ENCODE data around the gene DDX20. TPM values are rescaled to one million over a fixed set of nuclear protein-coding genes. Genes with fewer than 3 reads are reported as not detected.
"Not testable (repeated sequence)": the region's sequence is repeated elsewhere in the genome, so short reads cannot be mapped to it uniquely, and the experiment has no call there.

The DDX20 gene
- total RNA-seq, 2 experiments from 2014 or later: 14.1 to 17.9 TPM

DNA sequence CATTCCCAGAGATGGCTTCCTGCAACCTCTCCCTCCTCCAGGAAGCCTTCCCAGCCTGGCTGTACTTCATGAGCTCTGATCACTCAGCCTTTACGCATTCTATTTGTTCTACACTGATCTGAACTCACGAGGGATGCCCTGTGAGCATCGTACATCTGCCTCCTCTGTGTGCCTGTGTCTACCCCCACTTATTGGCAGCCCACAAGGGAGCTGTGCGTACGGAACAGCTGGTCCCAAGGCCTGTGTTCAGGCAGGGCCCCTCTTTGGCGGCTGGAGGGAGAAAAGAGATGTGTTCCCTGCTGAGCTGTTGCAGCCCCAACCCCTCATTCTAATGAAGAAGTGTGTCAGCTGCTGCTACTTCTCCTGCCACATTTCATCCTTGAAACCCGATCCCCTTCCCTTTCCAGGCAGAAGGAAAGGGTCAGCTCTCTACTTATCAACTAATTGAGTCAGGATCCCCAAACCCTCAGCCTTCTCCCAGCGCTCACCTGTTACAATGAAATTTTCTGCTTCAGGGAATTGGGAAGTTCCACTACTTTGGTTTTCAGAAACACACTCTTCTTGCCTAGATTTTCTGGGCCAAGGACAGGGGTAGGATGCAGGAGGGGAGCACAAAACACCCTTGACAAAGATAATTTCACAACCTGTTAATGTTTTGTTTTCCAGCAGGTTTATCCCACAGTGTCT lies 19.7 kb upstream of the DDX20 start:
- ATAC-seq (no peak), DNase-seq (no peak)
- peaks cover 26% of the 10 kb centered on the region for H3K4me1 Mint-ChIP-seq
- no peak overlapping the region for H3K4me3 Mint-ChIP-seq
- H3K9me3 Mint-ChIP-seq (ENCODE audit: low read depth): no peaks in the 10 kb centered on the region
- peaks cover 25% of the 10 kb centered on the region for H3K27me3 Mint-ChIP-seq
- H3K36me3 Mint-ChIP-seq: no peaks in the 10 kb centered on the region
- no peak overlapping the region for H3K27ac Mint-ChIP-seq
- CTCF ChIA-PET: interaction anchor here (0.7 to 6.4 kb wide), 7 partner anchors 11 to 254 kb away, joined by 3 to 50 read pairs (median 4); partner anchors contain the start of gene DDX20

DNA sequence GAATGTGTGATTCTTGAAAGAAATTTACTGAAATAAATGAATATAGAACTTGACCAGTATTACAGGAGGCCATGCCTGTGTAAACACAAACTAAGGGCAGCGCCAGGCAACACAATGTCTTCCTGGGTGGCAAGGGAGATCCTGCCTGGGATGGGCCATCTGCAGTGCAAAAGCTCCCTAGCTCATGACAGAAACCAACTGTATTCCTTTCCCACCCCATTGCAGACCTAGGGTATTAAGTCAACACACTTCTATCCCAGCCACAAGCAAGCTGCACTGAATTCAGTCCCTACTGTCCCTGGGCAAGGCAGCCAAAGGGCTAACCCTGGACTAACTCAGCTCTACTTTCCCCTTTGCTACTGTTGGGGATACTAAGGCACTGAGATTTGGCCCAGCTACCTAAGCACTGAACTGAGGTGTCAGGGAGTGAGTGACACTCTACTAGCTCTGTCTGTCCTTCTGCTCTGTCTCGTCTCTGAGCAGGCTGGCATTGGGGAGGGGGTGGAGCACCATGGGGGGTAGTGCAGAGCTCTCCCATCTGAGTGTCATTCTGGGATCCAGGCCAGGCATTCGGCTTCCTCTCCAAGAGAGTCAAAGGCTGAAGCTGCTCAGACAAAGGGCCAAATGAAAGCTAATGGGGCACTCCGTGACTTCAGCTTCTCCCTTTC lies 19.0 kb upstream of the DDX20 start:
- Mint-ChIP-seq H3K27me3 (peaks cover 32% of the 10 kb centered on the region), H3K4me1 (peaks cover 27% of the 10 kb centered on the region), H3K27ac (no peak overlapping the region), H3K9me3 (ENCODE audit: low read depth) (no peaks in the 10 kb centered on the region), H3K4me3 (no peak overlapping the region), H3K36me3 (no peaks in the 10 kb centered on the region)
- CTCF ChIA-PET: interaction anchor here (0.7 to 6.4 kb wide), 8 partner anchors 10 to 255 kb away, joined by 3 to 50 read pairs (median 4); no protein-coding TSS in a partner anchor
- DNase-seq (no peak), ATAC-seq (no peak)

DNA sequence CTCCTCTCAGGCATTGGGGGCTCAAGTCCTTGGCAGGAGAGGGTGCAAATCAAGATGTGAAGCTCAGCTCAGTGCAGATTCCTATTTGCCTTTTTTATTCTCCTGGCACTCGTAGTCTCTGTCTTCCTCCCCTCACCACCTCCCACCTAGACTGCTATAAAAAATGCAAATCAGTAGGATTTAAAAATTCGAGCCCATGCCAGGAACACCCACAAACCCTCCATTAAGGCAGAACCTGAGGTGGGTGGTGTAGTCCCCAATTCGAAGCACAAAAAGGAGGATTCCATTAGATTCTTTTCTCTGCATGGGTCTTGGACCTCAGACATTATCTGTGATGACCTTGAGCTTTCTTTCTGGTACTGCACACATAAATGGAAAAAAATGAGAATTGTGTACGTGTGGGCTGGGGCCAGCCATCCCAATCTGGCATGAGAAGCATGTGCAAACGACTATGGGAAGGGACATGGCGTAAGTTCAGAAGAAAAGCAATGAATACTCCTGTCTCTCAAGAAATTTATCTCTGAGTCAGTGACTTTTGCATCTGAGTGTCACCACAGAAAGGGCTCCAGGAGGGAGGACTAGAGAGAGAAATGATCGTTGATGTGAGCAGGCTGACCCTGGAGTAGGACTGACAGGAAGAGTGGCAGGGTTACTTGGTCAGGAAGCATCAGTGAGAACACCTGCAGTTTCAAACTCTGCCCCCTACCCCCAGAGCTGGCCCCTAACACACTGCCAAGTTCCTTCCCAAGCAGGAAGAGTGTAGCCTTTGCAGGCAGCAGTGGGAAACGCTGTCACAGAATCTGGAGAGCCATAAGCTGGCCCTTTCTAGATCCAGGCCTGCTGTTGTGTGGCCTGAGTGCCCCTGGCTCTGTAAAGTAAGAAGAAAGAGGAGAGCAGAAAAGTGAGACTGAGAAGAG lies 18.2 kb upstream of the DDX20 start:
- Mint-ChIP-seq H3K9me3 (ENCODE audit: low read depth) (no peaks in the 10 kb centered on the region), H3K4me1 (peaks cover 27% of the 10 kb centered on the region), H3K27ac (peak overlapping the region; percentile 16), H3K27me3 (peaks cover 40% of the 10 kb centered on the region), H3K4me3 (peak overlapping the region; percentile 82), H3K36me3 (no peaks in the 10 kb centered on the region)
- CTCF ChIA-PET: interaction anchor here (0.8 to 6.4 kb wide), 12 partner anchors 9 to 230 kb away, joined by 3 to 50 read pairs (median 6); no protein-coding TSS in a partner anchor
- DNase-seq (no peak), ATAC-seq (no peak)

DNA sequence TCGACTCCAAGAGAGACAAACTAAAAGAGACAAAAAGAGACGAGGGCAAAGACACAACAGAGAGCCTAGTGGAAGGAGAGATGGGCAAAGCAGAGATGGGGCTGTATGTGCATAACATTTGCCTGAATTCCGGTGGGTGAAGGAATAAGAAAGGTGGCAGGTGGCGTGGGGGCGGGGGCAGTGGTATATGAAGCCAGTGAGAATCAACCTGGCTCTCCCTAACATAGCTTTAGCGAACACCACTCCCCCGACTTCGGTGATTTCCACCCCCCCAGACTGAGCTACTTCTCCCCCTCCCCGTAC lies 17.6 kb upstream of the DDX20 start:
- peak overlapping the region; percentile 82 for H3K4me3 Mint-ChIP-seq
- ATAC-seq: no peak
- peaks cover 26% of the 10 kb centered on the region for H3K4me1 Mint-ChIP-seq
- peaks cover 43% of the 10 kb centered on the region for H3K27me3 Mint-ChIP-seq
- CTCF ChIA-PET: interaction anchor here (1.5 to 6.4 kb wide), 10 partner anchors 9 to 231 kb away, joined by 3 to 50 read pairs (median 10); no protein-coding TSS in a partner anchor
- no peak for DNase-seq
- no peaks in the 10 kb centered on the region for H3K36me3 Mint-ChIP-seq
- H3K9me3 Mint-ChIP-seq (ENCODE audit: low read depth): no peaks in the 10 kb centered on the region
- peak overlapping the region; percentile 16 for H3K27ac Mint-ChIP-seq

DNA sequence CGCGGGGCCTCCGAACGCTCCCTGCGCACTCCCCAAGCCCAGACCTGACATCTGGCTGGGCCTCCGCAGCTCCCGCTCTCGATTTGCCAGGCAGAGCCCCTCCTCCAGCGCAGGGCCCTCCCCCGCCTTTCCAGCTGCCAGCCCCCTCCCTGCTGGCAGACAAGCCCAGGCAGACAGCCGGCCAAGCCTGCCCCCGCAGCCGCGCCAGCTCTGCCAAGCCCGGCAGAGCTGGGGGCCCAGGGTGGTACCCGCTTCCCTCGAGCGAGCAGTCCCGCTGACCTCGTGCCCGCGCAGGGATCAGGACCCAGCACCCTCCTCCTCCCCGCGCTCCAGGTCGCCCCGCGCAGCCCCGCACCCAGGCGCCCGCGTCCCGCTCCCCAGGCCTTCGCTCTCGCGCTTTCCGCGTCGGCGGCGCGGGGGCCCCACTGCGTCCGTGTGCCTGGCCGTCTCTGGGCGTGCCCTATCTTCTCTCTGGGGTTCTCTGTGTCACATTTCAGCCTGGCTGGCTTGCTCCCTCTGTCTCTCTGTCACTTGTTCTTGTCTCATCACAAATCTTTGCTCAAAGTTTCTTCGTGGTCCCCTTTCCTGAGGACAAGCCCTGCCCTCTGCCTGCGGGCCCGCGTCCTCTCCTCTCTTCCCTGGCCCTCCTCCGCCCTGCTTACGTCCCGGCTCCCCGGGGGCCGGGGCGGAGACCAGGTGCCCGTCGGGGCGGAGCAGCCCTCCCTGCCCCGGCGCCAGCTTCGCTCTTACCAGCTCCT lies 17.1 kb upstream of the DDX20 start:
- Mint-ChIP-seq H3K27me3 (peaks cover 44% of the 10 kb centered on the region), H3K4me3 (peak overlapping the region; percentile 82), H3K27ac (peak overlapping the region; percentile 70), H3K4me1 (peaks cover 22% of the 10 kb centered on the region), H3K36me3 (no peaks in the 10 kb centered on the region), H3K9me3 (ENCODE audit: low read depth) (no peaks in the 10 kb centered on the region)
- peak; percentile 69 for DNase-seq
- CTCF ChIA-PET: interaction anchor here (0.7 to 6.4 kb wide), 16 partner anchors 8 to 231 kb away, joined by 3 to 50 read pairs (median 5); no protein-coding TSS in a partner anchor
- peak; percentile 70 for ATAC-seq

DNA sequence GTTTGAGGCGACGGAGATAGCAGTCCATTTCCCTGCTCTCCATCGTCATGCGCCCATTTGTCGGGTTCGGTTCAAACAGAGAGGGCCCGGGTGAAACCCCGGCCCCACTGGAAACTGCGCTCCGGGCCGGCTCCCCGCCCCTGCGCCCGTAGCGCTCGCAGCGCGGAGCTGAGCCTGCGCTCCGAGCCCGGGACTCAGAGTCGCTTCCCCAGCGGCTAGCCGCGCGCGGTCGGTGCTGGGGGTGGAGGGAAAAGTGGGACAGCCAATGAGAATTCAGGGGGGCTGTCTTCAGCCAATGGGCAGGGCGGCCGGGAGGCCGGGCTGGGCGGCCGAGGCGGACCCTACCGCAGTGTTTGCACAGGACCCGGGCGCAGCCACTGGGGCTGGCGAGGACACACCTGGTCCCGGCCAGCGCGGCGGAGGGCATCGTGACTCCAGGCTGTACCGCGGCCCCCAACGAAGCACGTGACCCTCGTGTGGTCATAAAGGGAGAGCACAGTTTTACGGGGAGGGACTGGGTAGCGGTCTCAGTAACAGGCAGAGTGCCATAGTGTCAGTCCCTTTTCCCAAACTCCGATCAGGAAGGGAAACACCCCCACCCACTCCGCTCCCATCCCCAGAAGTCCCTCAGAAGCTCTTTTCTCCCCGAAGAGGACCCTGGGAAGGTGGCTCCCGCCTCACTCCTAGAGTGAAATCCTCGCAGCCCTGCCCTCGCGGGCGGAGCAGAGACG lies 16.3 kb upstream of the DDX20 start, which contains the start of gene INKA2:
INKA2 (minus strand) TSS at position 202 of the 731 bp plus-strand sequence; CDS start at position 49, 153 bp downstream.
- Mint-ChIP-seq H3K27ac (peak within 1 kb of the TSS; percentile 70), H3K4me3 (peak within 1 kb of the TSS; percentile 82), H3K27me3 (peaks cover 45% of the 10 kb centered on the region), H3K36me3 (no peaks in the 10 kb centered on the region), H3K9me3 (ENCODE audit: low read depth) (no peaks in the 10 kb centered on the region), H3K4me1 (peaks cover 19% of the 10 kb centered on the region)
- ATAC-seq: peak; percentile 86
- peak; percentile 92 for DNase-seq
- CTCF ChIA-PET: interaction anchor here (0.7 to 6.4 kb wide), 14 partner anchors 7 to 232 kb away, joined by 3 to 50 read pairs (median 5); no protein-coding TSS in a partner anchor

DNA sequence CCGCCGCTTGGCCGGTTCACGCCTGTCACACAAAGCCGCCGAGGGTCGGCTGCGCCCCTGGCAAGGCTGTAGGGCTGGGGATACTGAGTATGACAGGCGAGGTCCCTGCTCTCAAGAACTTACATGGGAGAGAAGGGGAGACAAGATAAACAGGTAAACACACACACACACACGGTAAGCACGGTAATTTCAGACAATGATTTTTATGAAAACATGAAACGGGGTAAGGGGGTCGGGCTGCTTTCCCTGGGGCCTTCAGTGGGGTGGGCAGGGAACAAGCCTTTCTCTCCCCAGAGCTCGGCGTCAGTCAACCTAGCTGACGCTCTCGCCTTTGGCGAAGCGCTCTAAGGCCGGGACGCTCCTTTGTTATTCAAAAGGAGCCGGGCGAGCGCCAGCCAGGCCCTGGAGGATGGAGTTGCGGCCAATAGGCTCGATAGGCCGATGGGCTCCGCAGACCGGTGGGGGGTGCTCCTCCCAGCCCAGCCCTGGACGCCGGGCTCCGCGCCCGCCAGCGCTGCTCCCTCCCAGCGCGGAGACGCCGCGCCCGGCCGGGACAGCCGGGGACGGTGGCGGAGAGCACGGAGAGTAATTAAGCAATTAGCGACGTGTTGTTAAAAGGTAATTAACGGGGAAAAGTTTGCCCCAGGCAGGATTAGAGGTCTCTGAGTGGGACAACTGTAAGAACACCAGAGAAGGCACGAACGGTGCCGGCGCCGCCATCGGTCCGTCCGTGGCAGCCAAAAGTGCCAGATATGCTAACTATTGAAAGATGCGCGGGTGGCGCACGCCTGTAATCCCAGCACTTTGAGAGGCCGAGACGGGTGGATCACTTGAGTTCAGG lies 15.6 kb upstream of the DDX20 start:
- DNase-seq (no peak), ATAC-seq (no peak)
- H3K36me3 Mint-ChIP-seq: no peaks in the 10 kb centered on the region
- CTCF ChIA-PET: interaction anchor here (1.1 to 6.4 kb wide), 6 partner anchors 7 to 233 kb away, joined by 5 to 50 read pairs (median 18); no protein-coding TSS in a partner anchor
- peak overlapping the region; percentile 82 for H3K4me3 Mint-ChIP-seq
- peaks cover 45% of the 10 kb centered on the region for H3K27me3 Mint-ChIP-seq
- no peaks in the 10 kb centered on the region for H3K9me3 Mint-ChIP-seq (ENCODE audit: low read depth)
- peaks cover 19% of the 10 kb centered on the region for H3K4me1 Mint-ChIP-seq
- H3K27ac Mint-ChIP-seq: no peak overlapping the region

DNA sequence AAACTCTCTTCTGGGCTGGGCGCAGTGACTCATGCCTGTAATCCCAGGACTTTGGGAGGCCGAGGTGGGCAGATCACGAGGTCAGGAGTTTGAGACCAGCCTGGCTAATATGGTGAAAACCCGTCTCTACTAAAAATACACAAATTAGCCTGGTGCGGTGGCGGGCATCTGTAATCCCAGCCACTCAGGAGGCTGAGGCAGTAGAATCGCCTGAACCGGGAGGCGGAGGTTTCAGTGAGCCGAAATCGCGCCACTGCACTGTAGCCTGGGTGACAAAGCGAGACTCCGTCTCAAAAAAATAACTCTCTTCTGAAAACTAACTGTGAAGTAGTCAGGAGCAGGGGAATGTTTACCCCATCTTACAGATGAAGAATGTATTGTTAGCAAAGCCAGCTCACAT lies 13.4 kb upstream of the DDX20 start:
- H3K36me3 Mint-ChIP-seq; H3K4me3 Mint-ChIP-seq; DNase-seq; H3K9me3 Mint-ChIP-seq (ENCODE audit: low read depth); H3K27ac Mint-ChIP-seq; ATAC-seq: not testable (repeated sequence)
- peaks cover 41% of the 10 kb centered on the region for H3K27me3 Mint-ChIP-seq
- peaks cover 21% of the 10 kb centered on the region for H3K4me1 Mint-ChIP-seq
- CTCF ChIA-PET: interaction anchor here (1.2 to 3.1 kb wide), 3 partner anchors 27 to 261 kb away, joined by 4 to 11 read pairs (median 5); no protein-coding TSS in a partner anchor

DNA sequence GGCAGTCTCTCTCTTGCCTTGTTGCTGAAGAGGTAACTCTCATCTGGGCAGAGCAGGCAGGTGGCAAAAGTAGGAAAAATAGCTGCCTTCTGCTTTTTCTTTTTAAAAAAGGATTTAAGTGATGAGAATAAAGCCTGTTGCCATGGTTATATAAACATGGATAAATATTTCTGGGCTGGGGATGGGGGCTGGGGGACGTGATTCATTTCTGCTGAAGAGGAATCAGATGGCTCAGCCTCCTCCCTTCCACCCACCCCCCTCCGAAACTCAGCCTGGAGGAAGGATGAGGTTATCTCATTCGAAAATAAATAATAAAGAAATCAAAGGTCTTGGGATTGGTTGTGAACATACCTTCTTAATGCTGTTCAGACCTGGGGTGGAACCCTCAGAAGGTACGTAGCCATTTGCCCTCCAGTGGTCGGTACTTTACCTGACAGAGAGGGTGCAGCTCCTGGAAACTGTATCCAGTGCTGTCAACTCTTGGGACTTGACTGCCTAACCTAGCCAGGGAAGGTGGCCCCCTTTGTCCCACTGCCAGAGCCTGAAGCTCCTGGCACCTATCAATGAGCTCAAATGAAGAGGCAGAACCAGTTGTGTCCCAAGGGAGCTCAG lies 12.7 kb upstream of the DDX20 start:
- ATAC-seq (no peak), DNase-seq (peak; percentile 36)
- no peak overlapping the region for H3K4me3 Mint-ChIP-seq
- CTCF ChIA-PET: interaction anchor here (1.0 to 5.8 kb wide), 4 partner anchors 13 to 235 kb away, joined by 3 to 30 read pairs (median 9); partner anchors contain the start of gene DDX20
- no peaks in the 10 kb centered on the region for H3K36me3 Mint-ChIP-seq
- peaks cover 16% of the 10 kb centered on the region for H3K4me1 Mint-ChIP-seq
- no peak overlapping the region for H3K27ac Mint-ChIP-seq
- no peaks in the 10 kb centered on the region for H3K9me3 Mint-ChIP-seq (ENCODE audit: low read depth)
- peaks cover 34% of the 10 kb centered on the region for H3K27me3 Mint-ChIP-seq

DNA sequence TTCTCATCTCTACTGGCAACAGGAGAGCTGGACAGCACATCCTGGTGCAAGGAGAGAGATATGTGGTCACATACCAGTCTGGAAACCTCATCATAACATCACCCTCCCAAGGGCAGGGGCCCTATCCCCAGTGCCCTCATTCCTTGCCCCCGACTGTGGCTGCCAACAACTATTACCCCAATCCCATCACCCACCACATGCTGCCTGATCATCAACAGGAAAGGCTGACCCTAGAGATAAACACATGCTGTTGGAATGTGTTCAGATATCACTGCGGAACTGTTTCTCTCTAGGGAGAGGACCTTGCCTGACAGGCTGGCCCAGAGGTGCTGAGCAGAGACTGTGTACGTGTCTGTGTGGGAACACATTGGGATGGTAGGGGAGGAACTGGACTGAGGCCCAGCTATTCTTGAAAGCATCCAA lies 12.0 kb upstream of the DDX20 start:
- CTCF ChIA-PET: interaction anchor here (0.6 to 5.8 kb wide), 5 partner anchors 12 to 236 kb away, joined by 3 to 30 read pairs (median 7); partner anchors contain the start of gene DDX20
- DNase-seq (peak; percentile 33), ATAC-seq (no peak)
- no peaks in the 10 kb centered on the region for H3K9me3 Mint-ChIP-seq (ENCODE audit: low read depth)
- peaks cover 33% of the 10 kb centered on the region for H3K27me3 Mint-ChIP-seq
- peaks cover 14% of the 10 kb centered on the region for H3K4me1 Mint-ChIP-seq
- H3K36me3 Mint-ChIP-seq: no peaks in the 10 kb centered on the region
- no peak overlapping the region for H3K27ac Mint-ChIP-seq
- no peak overlapping the region for H3K4me3 Mint-ChIP-seq
